ENCODE data around the gene KRTAP12-3.
"Not testable (repeated sequence)": the region's sequence is repeated elsewhere in the genome, so short reads cannot be mapped to it uniquely, and the experiment has no call there.

KRTAP12-3 gene

GRCh38 chr21:44627831-44628233 is 29.9 kb upstream of the KRTAP12-3 start:
- DNase-seq, result not testable (repeated sequence)

- no peak for DNase-seq
These were observed 28.9 kb upstream of the KRTAP12-3 start for GRCh38 chr21:44628707-44629391.

GRCh38 chr21:44630440-44630839 is 27.3 kb upstream of the KRTAP12-3 start:
- DNase-seq, result no peak

DNA sequence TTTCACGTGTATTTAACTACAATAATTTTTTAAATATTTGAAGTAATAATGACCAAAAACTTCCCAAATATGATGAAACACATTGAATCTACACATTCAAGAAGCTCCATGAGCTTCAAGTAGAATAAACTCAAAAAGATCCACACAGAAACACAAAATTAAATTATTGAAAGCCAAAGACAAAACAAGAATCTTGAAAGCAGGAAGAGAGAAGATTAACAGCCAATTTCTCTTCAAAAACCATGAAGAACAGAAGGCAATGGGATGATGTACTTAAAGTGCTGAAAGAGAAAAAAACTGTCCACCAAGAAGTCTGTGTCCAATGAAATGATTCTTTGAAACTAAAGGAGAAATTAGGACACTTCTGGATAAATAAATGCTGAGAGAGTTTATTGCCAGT is 25.7 kb upstream of the KRTAP12-3 start:
- no peak for DNase-seq

- no peak for DNase-seq
These were observed 21.3 kb upstream of the KRTAP12-3 start for GRCh38 chr21:44636209-44637017.

GRCh38 chr21:44637018-44637850 is 20.5 kb upstream of the KRTAP12-3 start, which contains the start of gene KRTAP10-10:
TSS of gene KRTAP10-10 (plus strand) at chr21:44637356. CDS start at chr21:44637418, 62 bp downstream.
- no peak for DNase-seq

GRCh38 chr21:44637851-44638348 is 19.8 kb upstream of the KRTAP12-3 start:
- DNase-seq, result not testable (repeated sequence)

- DNase-seq, result not testable (repeated sequence)
These were observed 19.0 kb upstream of the KRTAP12-3 start for GRCh38 chr21:44638506-44639330.

GRCh38 chr21:44639331-44639655 is 18.4 kb upstream of the KRTAP12-3 start:
- no peak for DNase-seq

GRCh38 chr21:44640761-44641160 is 17.0 kb upstream of the KRTAP12-3 start:
- no peak for DNase-seq

DNA sequence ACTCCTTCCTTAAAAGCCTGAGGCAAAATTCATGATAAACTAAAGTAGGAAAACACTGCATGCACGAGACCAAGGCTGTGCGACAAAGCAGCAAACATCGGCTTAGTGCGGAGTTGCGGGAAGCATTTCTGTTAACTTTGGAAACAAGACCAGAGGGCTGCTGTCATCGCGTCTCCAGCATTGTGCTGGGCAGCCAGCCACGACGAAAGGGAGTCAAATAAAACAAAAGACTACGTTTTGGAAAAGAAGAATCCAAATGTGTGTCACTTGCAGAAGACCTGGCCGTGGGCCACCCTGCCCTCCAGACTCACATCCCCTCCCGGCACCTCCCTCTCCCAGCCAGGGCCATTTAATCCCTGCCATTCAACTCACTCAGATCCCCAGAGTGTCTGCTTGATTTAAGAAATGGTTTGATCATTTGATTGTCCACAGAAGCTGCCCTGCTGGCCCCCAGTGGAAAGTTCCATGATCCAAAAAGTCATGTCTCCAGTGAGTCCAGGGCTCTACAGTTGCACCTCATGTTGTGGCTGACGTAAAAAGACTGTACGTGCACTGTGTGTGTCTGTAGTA is 13.9 kb upstream of the KRTAP12-3 start:
- no peak for DNase-seq

DNA sequence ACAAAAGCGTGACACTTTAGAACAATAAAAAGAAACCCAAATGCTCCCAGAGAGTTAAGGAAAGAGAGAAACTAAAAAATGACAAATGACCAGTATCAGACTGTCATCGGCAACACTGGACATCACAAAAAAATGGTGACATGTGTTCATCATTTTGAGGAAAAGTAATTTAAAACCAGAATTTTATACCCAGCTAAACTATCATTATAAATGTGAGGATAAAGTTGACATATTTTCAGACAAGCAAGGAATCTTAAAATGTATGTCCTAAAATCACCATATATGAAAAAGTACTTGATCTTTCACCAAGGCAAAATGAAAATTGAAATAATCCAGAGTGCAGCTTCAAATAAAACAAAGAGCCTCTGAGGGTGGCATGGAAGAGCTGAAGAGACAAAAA is 12.9 kb upstream of the KRTAP12-3 start:
- DNase-seq, result no peak

DNA sequence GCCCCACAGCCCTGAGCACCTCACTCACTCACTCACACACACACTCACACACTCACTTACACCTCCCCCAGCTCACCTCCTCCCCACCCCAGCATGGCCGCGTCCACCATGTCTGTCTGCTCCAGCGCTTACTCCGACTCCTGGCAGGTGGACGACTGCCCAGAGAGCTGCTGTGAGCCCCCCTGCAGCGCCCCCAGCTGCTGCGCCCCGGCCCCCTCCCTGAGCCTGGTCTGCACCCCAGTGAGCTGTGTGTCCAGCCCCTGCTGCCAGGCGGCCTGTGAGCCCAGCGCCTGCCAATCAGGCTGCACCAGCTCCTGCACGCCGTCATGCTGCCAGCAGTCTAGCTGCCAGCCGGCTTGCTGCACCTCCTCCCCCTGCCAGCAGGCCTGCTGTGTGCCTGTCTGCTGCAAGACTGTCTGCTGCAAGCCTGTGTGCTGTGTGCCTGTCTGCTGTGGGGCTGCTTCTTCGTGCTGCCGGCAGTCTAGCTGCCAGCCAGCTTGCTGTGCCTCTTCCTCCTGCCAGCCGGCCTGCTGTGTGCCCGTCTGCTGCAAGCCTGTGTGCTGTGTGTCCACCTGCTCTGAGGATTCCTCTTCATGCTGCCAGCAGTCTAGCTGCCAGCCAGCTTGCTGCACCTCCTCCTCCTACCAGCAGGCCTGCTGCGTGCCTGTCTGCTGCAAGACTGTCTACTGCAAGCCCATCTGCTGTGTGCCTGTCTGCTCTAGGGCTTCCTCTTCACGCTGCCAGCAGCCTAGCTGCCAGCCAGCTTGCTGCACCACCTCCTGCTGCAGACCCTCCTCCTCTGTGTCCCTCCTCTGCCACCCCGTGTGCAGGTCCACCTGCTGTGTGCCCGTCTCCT is 11.1 kb upstream of the KRTAP12-3 start, which contains the start of gene KRTAP10-11:
Gene KRTAP10-11, plus strand, starts transcription at position 49 of the 856 bp plus-strand sequence. Its CDS starts 45 bp downstream, at position 94.
- not testable (repeated sequence) for DNase-seq

DNA sequence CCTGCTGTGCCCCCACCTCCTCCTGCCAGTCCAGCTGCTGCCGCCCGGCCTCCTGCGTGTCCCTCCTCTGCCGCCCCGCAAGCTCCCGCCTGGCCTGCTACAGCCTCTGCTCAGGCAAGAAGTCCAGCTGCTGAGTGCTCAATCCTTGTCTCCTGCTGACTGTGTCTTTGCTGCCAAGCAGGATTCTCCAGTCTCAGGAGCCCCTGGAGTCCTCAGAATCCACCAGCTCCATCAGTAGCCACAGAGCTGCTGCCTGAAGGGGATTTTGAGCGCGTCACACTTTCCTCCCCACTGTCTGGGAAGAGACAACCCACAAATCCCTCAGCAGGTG is 10.5 kb upstream of the KRTAP12-3 start:
- no peak for DNase-seq

- DNase-seq, result no peak
These were observed 9.0 kb upstream of the KRTAP12-3 start for GRCh38 chr21:44648557-44649311.

DNA sequence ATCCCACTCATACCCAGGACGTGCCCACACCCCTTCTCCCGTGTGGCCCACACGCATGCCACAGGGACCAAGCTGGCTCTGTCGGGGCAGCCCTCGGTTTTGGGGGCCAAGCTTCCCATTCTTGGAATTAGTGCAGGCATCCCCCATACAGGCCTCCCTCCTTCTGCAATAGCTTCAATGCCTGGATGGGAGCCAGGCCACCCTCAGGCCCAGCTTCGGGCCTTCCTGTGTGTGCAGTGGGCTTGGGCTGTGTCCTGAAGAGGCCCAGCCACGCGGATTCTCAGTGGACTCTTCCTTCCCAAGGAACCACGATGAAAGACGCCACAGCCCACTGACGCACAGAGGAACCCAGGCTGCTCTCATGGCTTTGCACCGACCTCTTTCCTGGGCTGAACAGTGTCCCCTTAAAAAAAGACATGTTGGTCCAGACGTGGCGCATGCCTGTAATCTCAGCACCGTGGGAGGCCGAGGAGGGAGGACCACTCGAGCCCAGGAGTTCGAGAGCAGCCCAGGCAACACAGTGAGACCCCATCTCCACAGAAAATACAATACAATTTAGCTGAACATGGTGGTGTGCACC is 8.1 kb upstream of the KRTAP12-3 start:
- no peak for DNase-seq

DNA sequence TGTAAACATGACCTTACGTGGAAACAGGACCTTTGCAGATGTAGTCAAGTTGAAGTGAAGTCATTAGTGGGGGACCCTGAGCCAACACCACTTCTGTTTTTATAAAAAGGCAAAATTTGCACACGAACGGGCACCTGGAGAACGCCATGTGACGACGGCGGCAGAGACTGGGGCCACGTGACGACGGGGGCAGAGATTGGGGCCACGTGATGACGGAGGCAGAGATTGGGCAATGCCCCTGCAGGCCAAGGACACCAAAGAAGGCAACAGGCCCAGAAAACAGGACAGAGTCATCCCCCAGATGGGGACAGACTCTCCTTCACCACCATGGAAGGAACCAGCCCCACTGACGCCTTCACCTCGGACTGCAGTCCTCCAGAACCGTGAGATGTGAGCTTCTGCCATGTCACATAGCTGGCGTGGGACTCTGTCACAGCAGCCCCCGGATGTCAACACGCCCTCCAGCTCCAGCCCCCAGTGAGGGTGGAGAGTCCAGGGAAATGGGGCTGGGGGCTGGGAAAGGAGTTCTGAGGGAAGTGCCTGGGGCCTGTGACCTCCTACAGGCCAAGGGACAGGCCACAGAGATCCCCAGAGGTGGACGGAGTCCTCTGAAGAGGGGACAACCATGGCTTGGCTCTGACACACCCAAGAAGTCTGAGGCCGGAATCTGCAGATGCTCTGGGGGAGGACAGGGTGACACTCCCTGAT is 7.3 kb upstream of the KRTAP12-3 start:
- DNase-seq, result no peak

GRCh38 chr21:44650973-44651675 is 6.6 kb upstream of the KRTAP12-3 start:
- no peak for DNase-seq
